ENCODE data around the gene KCNV2. TPM values are rescaled to one million over a fixed set of nuclear protein-coding genes. Genes with fewer than 3 reads are reported as not detected.

The KCNV2 gene
- polyA plus RNA-seq, 1 experiment = not detected

- no peaks in the 10 kb centered on the region for H3K27me3 ChIP-seq (ENCODE audit: control insufficient read depth, insufficient read depth, low read length)
- ChIA-PET CTCF (interaction anchor here (0.6 to 1.7 kb wide), 2 partner anchors 8 to 64 kb away, joined by 3 to 4 read pairs; no protein-coding TSS in a partner anchor), POLR2A (no interaction called here)
- TF ChIP-seq, protein P1, sequence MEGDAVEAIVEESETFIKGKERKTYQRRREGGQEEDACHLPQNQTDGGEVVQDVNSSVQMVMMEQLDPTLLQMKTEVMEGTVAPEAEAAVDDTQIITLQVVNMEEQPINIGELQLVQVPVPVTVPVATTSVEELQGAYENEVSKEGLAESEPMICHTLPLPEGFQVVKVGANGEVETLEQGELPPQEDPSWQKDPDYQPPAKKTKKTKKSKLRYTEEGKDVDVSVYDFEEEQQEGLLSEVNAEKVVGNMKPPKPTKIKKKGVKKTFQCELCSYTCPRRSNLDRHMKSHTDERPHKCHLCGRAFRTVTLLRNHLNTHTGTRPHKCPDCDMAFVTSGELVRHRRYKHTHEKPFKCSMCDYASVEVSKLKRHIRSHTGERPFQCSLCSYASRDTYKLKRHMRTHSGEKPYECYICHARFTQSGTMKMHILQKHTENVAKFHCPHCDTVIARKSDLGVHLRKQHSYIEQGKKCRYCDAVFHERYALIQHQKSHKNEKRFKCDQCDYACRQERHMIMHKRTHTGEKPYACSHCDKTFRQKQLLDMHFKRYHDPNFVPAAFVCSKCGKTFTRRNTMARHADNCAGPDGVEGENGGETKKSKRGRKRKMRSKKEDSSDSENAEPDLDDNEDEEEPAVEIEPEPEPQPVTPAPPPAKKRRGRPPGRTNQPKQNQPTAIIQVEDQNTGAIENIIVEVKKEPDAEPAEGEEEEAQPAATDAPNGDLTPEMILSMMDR (IDR thresholded peaks at IDR 0.05; ENCODE audit: insufficient read depth, low read depth, low read length) = no peak
- no peaks in the 10 kb centered on the region for H3K36me3 ChIP-seq (ENCODE audit: control insufficient read depth, insufficient read depth, low read length)
- DNase-seq (ENCODE audit: low read depth) = no peak
- no peak overlapping the region for H3K4me3 ChIP-seq (ENCODE audit: low read depth, low read length)
Observed at GRCh38 chr9:2749485-2749884, 32.2 kb downstream of the KCNV2 start.

DNA sequence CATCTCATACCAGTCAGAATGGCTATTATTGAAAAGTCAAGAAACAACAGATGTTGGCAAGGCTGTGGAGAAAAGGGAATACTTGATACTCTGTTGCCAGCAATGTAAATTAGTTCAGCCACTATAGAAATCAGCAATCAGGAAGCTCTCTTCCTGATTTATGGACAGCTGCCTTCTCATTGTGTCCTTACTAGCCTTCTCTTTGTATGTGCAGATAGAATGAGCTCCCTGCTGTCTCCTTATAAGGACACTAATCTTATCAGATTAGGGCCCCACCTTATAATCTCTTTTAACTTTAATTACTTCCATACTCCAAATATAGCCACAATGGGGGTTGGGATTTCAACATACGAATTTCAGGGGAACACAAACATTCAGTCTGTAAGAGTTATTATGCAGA, 38.0 kb downstream of the KCNV2 start:
- TF ChIP-seq, protein P1 (IDR thresholded peaks at IDR 0.05; ENCODE audit: insufficient read depth, low read depth, low read length) = no peak
- DNase-seq (ENCODE audit: low read depth) = no peak
- ChIA-PET CTCF (interaction anchor here (1.0 kb wide), 1 partner anchor 11 kb away, joined by 5 read pairs; no protein-coding TSS in a partner anchor), POLR2A (no interaction called here)
- no peaks in the 10 kb centered on the region for H3K27me3 ChIP-seq (ENCODE audit: control insufficient read depth, insufficient read depth, low read length)
- no peaks in the 10 kb centered on the region for H3K36me3 ChIP-seq (ENCODE audit: control insufficient read depth, insufficient read depth, low read length)
- H3K4me3 ChIP-seq (ENCODE audit: low read depth, low read length) = no peak overlapping the region

GRCh38 chr9:2758162-2758897, 41.0 kb downstream of the KCNV2 start:
- H3K27me3 ChIP-seq (ENCODE audit: control insufficient read depth, insufficient read depth, low read length) = no peaks in the 10 kb centered on the region
- POLR2A ChIA-PET = no interaction called here
- no peak for DNase-seq (ENCODE audit: low read depth)
- no peaks in the 10 kb centered on the region; the same call in 1 of the 2 replicates for H3K36me3 ChIP-seq (ENCODE audit: control insufficient read depth, insufficient read depth, low read length)
- CTCF ChIA-PET = no interaction called here
- H3K4me3 ChIP-seq (ENCODE audit: low read depth, low read length) = no peak overlapping the region
- TF ChIP-seq, protein P1 (IDR thresholded peaks at IDR 0.05; ENCODE audit: insufficient read depth, low read depth, low read length) = no peak

DNA sequence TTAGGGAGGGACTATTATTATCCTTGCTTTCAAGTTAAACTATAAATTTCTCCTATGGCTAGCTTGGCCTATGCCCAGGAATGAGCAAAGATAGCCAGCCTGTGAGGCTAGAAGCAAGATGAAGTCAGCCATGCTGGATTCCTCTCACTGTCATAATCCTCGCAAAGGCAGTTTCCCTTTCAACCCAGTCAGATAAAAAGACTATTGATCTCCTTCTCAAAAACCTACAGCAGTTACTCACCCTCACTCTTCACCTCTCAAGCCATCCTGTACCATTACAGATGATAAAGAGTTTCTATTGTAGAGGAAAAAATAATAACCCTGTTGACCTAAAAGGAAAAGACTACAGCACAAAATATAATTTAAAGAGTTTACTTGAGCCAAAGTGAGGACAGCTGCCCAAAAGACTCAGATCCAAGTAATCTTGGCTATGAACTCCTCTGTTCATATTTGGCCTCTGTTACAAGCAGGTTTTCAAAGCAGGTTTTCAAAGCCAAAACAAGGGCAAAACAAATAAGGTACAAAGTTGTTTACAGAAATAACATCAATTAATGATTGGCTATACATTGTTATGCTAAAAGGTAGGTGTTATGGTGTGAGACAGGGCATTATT, 41.7 kb downstream of the KCNV2 start:
- DNase-seq (ENCODE audit: low read depth) = no peak
- H3K4me3 ChIP-seq (ENCODE audit: low read depth, low read length) = no peak overlapping the region
- POLR2A ChIA-PET = no interaction called here
- TF ChIP-seq, protein P1 (IDR thresholded peaks at IDR 0.05; ENCODE audit: insufficient read depth, low read depth, low read length) = no peak
- CTCF ChIA-PET = no interaction called here
- no peaks in the 10 kb centered on the region for H3K27me3 ChIP-seq (ENCODE audit: control insufficient read depth, insufficient read depth, low read length)
- H3K36me3 ChIP-seq (ENCODE audit: control insufficient read depth, insufficient read depth, low read length) = no peaks in the 10 kb centered on the region; the same call in 1 of the 2 replicates

- H3K27me3 ChIP-seq (ENCODE audit: control insufficient read depth, insufficient read depth, low read length) = no peaks in the 10 kb centered on the region
- no peak overlapping the region for H3K4me3 ChIP-seq (ENCODE audit: low read depth, low read length)
- TF ChIP-seq, protein P1 (IDR thresholded peaks at IDR 0.05; ENCODE audit: insufficient read depth, low read depth, low read length) = no peak
- POLR2A ChIA-PET = no interaction called here
- DNase-seq (ENCODE audit: low read depth) = no peak
- no peaks in the 10 kb centered on the region; the same call in 1 of the 2 replicates for H3K36me3 ChIP-seq (ENCODE audit: control insufficient read depth, insufficient read depth, low read length)
- CTCF ChIA-PET = interaction anchor here (0.7 to 1.3 kb wide), 3 partner anchors 15 to 43 kb away, joined by 3 to 4 read pairs (median 3); no protein-coding TSS in a partner anchor
Observed at GRCh38 chr9:2761424-2761823, 44.1 kb downstream of the KCNV2 start.

Measured in BJ (cell line).